Kidney epithelial cell (primary cell): ENCODE measurements around the gene ARSI. TPM values are rescaled to one million over a fixed set of nuclear protein-coding genes. Genes with fewer than 3 reads are reported as not detected.

Experiments
- DNase-seq: peaks from one replicate; pipeline ENCODE4 v3.0.0-alpha.2; 2010; ENCODE audit warnings: low read depth
- H3K27me3 ChIP-seq: 2 replicates; pipeline ENCODE4 v1.6.0; 2011; ENCODE audit warnings: low read length; ENCODE audit not compliant: control insufficient read depth, insufficient read depth
- H3K36me3 ChIP-seq: 2 replicates; pipeline ENCODE4 v1.5.1; 2011; ENCODE audit warnings: low read length; ENCODE audit not compliant: control insufficient read depth, insufficient read depth
- H3K4me3 ChIP-seq: 2 replicates; pipeline ENCODE4 v1.5.1; 2011; ENCODE audit warnings: low read depth, mild to moderate bottlenecking, control low read depth, low read length
- CTCF ChIP-seq: IDR thresholded peaks from 2 replicates; pipeline ENCODE4 v1.5.1; 2011; ENCODE audit warnings: mild to moderate bottlenecking, moderate library complexity, low read length, control low read depth, inconsistent platforms; ENCODE audit not compliant: insufficient read depth, poor library complexity, severe bottlenecking
- total RNA-seq: library from RNA; depleted of rRNA; stranded (reverse); fragments of >200 nt; gene quantifications from 2 replicates; pipeline ENCODE4 v1.2.3, GENCODE V29; 2015

Gene ARSI
- total RNA-seq, 1 donor from 2014 or later: 2.4 TPM

- DNase-seq: no peak
- TF ChIP-seq CTCF: no peak
- Histone ChIP-seq H3K27me3 (peaks cover 2% of the 10 kb centered on the region), H3K4me3 (no peak overlapping the region), H3K36me3 (no peaks in the 10 kb centered on the region)
Measured at GRCh38 chr5:150246429-150246828, 56.3 kb downstream of the ARSI start.

Other genes starting within 250 kb of the ARSI start
- 0.41 and 0.75 TPM in 2 replicates for gene CSF1R, start 216.4 kb downstream of the ARSI start, total RNA-seq
- 17.1 and 18.3 TPM in 2 replicates for gene PDGFRB, start 147.1 kb downstream of the ARSI start, total RNA-seq
- 0.33 and 0.48 TPM in 2 replicates for gene CDX1, start 136.1 kb downstream of the ARSI start, total RNA-seq
- not detected in 2 replicates for gene SLC6A7, start 112.8 kb downstream of the ARSI start, total RNA-seq
- gene CAMK2A, start 13.1 kb downstream of the ARSI start, total RNA-seq: not detected in 2 replicates
- 30.8 and 33.2 TPM in 2 replicates for gene TCOF1, start 54.8 kb upstream of the ARSI start, total RNA-seq
- 119 and 126 TPM in 2 replicates for gene CD74, start 110.0 kb upstream of the ARSI start, total RNA-seq
- gene RPS14, start 146.8 kb upstream of the ARSI start, total RNA-seq: 3,131 and 3,855 TPM in 2 replicates
- 155 and 192 TPM in 2 replicates for gene NDST1, start 205.2 kb upstream of the ARSI start, total RNA-seq